ENCODE measurements around the gene BBIP1. TPM values are rescaled to one million over a fixed set of nuclear protein-coding genes. Genes with fewer than 3 reads are reported as not detected.

The BBIP1 gene
- total and polyA plus RNA-seq, 10 of the 15 experiments (the other 5 are each of a cell fraction or from before 2014, with no cell fraction given) = 13.8 to 40.8 (median 31.3) TPM

GRCh38 chr10:110919349-110919931 is 460 bp upstream of the BBIP1 start, which contains the start of gene SHOC2 (continued):
- TF ChIP-seq ZNF592 (IDR thresholded peaks at IDR 0.05) (no peak), ZNF207 (IDR thresholded peaks at IDR 0.05; ENCODE audit: borderline replicate concordance) (no peak), PAX5 (IDR thresholded peaks at IDR 0.05; ENCODE audit: borderline replicate concordance, low read depth, low read length) (no peak), RBBP5 (conservative IDR thresholded peaks at IDR 0.05) (no peak), MXI1 (IDR thresholded peaks at IDR 0.05; ENCODE audit: low read depth, low read length) (0 out of 2 replicates have a peak, but pooled peaks have one; percentile 21), SRF (IDR thresholded peaks at IDR 0.05; ENCODE audit: low read depth in 2 of 2, low read length in 2 of 2) (0 out of 4 replicates have a peak, but pooled peaks of 1 of the 2 experiments have one; percentile 1), POLR2AphosphoS2 (IDR thresholded peaks at IDR 0.05; ENCODE audit: low read depth, low read length) (no peak), SMARCA5 (IDR thresholded peaks at IDR 0.05) (peak; percentile 91), CHD4 (IDR thresholded peaks at IDR 0.05) (no peak), FOXM1 (IDR thresholded peaks at IDR 0.05; ENCODE audit: low read depth, low read length) (no peak), MYB (IDR thresholded peaks at IDR 0.05; ENCODE audit: borderline replicate concordance, low read depth, low read length) (no peak), EGR1 (IDR thresholded peaks at IDR 0.05; ENCODE audit: borderline replicate concordance in 1 of 2, low read depth in 2 of 2, low read length in 2 of 2) (peak in 1 of 2 experiments; percentile 29; a peak in 1 of 3 replicates), CREB1 (IDR thresholded peaks at IDR 0.05; ENCODE audit: low read depth) (no peak), ATF7 (IDR thresholded peaks at IDR 0.05; ENCODE audit: low read depth) (peak; percentile 11), RELB (IDR thresholded peaks at IDR 0.05; ENCODE audit: low read depth) (no peak), YY1 (IDR thresholded peaks at IDR 0.05; ENCODE audit: low read depth, low read length) (no peak), HDAC2 (IDR thresholded peaks at IDR 0.05) (no peak), SUPT20H (IDR thresholded peaks at IDR 0.05; ENCODE audit: borderline replicate concordance, control insufficient read depth, low read depth, low read length) (no peak), HCFC1 (IDR thresholded peaks at IDR 0.05; ENCODE audit: low read length) (no peak), WRNIP1 (IDR thresholded peaks at IDR 0.05; ENCODE audit: borderline replicate concordance, low read depth, low read length) (no peak), MTA3 (IDR thresholded peaks at IDR 0.05; ENCODE audit: borderline replicate concordance, low read length) (no peak), NFXL1 (IDR thresholded peaks at IDR 0.05; ENCODE audit: borderline replicate concordance) (no peak; the same call in 1 of the 2 replicates), PBX3 (IDR thresholded peaks at IDR 0.05; ENCODE audit: insufficient replicate concordance, low read depth, low read length) (no peak), RCOR1 (conservative IDR thresholded peaks at IDR 0.05; ENCODE audit: low read depth, low read length) (no peak)

Measured in GM12878 (cell line).